A549 treated with CORT108297 at 1 μM for 4 hours (cell line): ENCODE measurements around the gene PTPRZ1. TPM values are rescaled to one million over a fixed set of nuclear protein-coding genes. Genes with fewer than 3 reads are reported as not detected.

Experiments
- total RNA-seq: library from RNA; stranded (reverse); fragments of 200-300 nt; extraction: Qiagen RNA extraction; gene quantifications from 5 replicates; pipeline ENCODE4 v1.2.3, GENCODE V29; 2022

The PTPRZ1 gene
- not detected in 5 replicates for total RNA-seq

DNA sequence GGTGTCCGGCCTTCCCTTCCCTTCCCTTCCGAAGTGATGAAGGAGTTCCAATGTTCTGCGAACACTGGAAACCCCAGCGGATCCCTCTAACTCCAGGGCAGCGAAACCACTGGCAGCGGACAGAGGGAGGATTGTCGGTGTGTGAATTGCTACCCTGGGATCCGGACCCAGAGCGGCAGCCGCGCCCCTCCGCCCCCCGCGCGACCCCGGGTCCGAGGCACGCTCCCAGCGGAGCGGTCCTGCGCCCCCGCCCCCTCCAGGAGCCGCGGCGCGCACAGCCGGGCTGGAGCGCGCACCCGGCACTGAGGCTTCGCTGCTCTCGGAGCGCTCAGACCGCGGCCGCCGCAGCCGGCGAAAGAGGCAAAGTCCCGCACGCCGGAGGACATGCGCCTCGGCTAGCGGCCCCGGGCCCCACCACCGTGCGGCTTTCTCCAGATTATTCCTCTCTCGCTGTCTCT, at the start of gene PTPRZ1:
Gene PTPRZ1 (plus strand): TSS at position 331 of the 458 bp plus-strand sequence. CDS start 339 bp downstream, outside the sequence.

